Tongue (tissue), 2 donors: ENCODE measurements around the gene PSME2. TPM values are rescaled to one million over a fixed set of nuclear protein-coding genes. Genes with fewer than 3 reads are reported as not detected.
A peak's percentile ranks its signal among the peaks of the same experiment; 100 is the strongest.

ENCODE experiments used
- DNase-seq: peaks from one replicate; pipeline ENCODE4 v3.0.0-alpha.2; 2015
- total RNA-seq: library from RNA; depleted of rRNA; stranded (reverse); fragments of >200 nt; gene quantifications from one replicate; pipeline ENCODE4 v1.2.3, GENCODE V29; 2014

PSME2 gene
- total RNA-seq, 1 donor from 2014 or later, result 35.5 TPM

DNA sequence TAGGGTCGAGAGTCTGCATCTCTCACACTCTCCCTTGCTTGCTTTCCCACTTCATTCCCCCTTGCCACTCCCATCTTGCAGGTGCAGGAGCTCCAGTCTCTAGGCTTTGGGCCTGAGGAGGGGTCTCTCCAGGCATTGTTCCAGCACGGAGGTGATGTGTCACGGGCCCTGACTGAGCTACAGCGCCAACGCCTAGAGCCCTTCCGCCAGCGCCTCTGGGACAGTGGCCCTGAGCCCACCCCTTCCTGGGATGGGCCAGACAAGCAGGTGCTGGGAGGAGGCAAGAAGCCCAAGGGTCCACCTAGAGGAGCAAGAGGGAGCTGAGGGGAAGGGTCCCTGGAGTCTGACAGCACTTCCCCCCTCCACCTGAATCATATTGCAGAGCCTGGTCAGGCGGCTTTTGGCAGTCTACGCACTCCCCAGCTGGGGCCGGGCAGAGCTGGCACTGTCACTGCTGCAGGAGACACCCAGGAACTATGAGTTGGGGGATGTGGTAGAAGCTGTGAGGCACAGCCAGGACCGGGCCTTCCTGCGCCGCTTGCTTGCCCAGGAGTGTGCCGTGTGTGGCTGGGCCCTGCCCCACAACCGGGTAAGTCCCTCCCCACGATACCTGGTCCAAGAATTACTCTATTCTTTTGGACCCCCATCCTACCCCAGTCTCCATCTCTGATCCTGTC, 5.1 kb upstream of the PSME2 start:
- no peak for DNase-seq

GRCh38 chr14:24150993-24151392, 4.6 kb upstream of the PSME2 start:
- no peak for DNase-seq

GRCh38 chr14:24150567-24150966, 4.2 kb upstream of the PSME2 start:
- no peak for DNase-seq

DNA sequence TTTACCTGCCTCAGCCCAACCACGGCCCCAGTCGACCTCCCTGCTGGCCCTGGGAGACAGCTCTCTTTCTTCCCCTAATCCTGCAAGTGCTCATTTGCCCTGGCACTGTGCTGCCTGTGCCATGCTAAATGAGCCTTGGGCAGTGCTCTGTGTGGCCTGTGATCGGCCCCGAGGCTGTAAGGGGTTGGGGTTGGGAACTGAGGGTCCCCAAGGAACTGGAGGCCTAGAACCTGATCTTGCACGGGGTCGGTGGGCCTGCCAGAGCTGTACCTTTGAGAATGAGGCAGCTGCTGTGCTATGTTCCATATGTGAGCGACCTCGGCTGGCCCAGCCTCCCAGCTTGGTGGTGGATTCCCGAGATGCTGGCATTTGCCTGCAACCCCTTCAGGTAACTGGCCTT, 3.7 kb upstream of the PSME2 start:
- DNase-seq, result no peak

GRCh38 chr14:24149302-24149969, 3.0 kb upstream of the PSME2 start:
- DNase-seq, result no peak

GRCh38 chr14:24147761-24148428, 1.5 kb upstream of the PSME2 start:
- DNase-seq, result no peak

- peak; percentile 100 for DNase-seq
Measured at GRCh38 chr14:24146978-24147760, 759 bp upstream of the PSME2 start, which contains the start of gene RNF31. Gene RNF31, plus strand, starts transcription at chr14:24147498. Its CDS starts 201 bp downstream, at chr14:24147699.

DNA sequence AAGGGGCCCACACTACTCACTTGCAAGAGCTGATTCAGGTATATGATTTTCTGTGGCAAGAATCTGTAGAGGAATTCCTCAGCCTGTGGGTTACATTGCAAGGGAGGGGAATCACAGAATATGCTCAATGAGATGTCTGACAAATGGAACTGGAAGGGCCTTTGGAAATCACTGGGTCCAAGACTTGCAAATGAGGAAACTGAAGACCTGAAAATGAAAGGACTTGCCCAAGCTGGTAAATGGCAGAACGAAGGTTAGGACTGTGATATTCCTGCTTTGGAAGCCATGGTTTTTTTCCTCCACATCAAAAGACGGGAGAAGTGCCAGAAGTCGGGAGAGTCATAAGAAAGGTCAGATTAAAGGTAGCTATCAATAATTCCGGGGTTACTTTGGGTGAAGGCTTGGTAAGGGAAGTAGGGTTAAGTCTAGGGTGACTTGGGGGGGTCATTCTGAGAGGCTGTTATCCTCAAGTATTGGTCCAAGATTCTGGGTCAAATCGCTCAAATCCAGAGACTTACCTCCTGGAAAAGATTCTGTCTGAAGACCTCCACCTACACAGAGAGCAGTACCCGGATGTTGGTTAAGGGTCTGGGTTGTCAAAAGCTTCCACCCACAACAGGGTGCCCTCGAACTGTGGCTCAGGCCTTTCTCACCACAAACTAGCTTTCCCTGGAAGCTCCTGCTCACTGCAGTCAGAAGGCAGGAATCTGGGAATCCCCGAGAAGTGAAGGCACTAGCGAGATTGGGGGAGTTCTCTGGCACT, 539 bp downstream of the PSME2 start:
- no peak for DNase-seq

GRCh38 chr14:24145219-24145618, 1.2 kb downstream of the PSME2 start:
- no peak for DNase-seq

DNA sequence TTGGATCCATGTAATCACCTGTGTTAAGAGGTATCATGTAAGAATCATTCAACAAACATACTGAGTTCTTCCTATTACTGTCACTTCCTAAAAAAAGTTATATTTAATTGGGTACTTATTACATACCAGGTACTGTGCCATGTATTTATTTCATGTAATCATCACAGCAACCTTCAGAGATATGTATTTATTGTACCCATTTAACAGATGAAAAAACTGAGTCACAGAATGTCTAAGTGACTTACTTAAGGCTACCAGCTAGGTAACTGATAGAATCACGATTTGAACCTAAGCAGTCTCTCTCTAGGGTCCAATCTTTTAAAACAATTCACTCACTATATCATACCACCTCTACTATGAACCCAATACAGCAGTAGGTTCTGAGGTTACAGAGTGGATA, 2.0 kb downstream of the PSME2 start:
- no peak for DNase-seq

DNA sequence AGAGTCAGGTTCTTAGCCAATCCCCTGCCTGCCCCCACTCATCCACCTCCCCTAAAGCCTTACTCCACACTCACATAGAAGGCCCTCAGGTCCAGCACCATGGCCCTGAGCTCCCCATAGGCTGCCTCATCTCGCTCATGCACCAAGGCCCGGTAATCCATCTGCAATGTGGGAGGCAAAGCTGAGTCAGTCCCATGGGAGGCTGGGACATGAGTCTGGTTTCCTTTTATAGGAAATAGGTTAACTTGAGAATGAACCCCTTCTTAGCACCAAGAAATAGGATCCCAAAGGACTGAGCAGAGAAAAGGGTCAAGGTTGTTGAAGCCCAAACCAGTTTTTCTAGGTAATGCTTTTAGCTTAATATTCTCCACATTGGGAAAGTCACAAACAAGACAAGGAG, 2.9 kb downstream of the PSME2 start:
- no peak for DNase-seq

GRCh38 chr14:24141097-24141880, 5.1 kb downstream of the PSME2 start, which contains the start of gene EMC9:
Gene EMC9, minus strand, starts transcription at chr14:24141591. Its CDS starts 287 bp downstream, at chr14:24141304.
- peak; percentile 100 for DNase-seq

- DNase-seq, result no peak
Measured at GRCh38 chr14:24139272-24139934, 7.0 kb downstream of the PSME2 start.

- no peak for DNase-seq
Measured at GRCh38 chr14:24138396-24139271, 7.8 kb downstream of the PSME2 start.

DNA sequence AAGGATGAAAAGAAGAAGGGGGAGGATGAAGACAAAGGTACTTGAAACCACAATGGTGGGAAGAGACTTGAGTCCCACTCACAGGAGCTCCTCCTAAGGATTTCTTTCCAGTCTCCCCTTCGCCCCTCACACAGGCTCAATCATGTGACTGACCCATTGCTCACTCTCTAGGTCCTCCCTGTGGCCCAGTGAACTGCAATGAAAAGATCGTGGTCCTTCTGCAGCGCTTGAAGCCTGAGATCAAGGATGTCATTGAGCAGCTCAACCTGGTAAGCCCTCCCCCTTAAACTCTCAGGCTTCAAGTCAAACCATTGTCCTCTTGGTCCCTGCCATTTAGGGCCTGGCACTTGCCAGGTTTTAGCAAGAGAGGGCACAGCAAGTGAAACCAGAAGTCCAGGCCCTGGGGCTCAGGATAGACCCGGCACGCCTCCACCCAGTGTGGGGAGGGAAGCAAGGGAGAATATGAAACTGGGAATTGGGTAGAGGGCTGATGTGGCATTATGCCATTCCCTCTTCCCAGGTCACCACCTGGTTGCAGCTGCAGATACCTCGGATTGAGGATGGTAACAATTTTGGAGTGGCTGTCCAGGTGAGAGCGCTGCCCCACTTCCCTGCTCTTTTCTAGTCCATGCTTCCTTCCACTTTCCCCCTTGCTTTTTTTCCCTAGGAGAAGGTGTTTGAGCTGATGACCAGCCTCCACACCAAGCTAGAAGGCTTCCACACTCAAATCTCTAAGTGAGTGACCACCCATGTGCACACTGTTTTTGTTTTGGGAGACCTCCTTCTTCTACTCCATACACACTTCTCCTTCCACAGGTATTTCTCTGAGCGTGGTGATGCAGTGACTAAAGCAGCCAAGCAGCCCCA, 8.6 kb downstream of the PSME2 start:
- DNase-seq, result no peak

GRCh38 chr14:24136684-24137528, 9.5 kb downstream of the PSME2 start:
- DNase-seq, result no peak
